ENCODE data around the gene OR51M1. TPM values are rescaled to one million over a fixed set of nuclear protein-coding genes. Genes with fewer than 3 reads are reported as not detected.

Gene OR51M1
- total RNA-seq, 2 donors from 2014 or later: not detected

GRCh38 chr11:5423131-5423530 is 39.5 kb downstream of the OR51M1 start:
- Mint-ChIP-seq H3K27ac (no peak overlapping the region), H3K4me1 (ENCODE audit: low read depth) (no peaks in the 10 kb centered on the region), H3K27me3 (ENCODE audit: low read depth) (peaks cover 14% of the 10 kb centered on the region), H3K9me3 (no peaks in the 10 kb centered on the region), H3K4me3 (no peak overlapping the region), H3K36me3 (ENCODE audit: insufficient read depth in 2 of 2) (no peaks in the 10 kb centered on the region)
- no peak for DNase-seq
- ATAC-seq (replicated peaks in 1 of 2): no peak

- ATAC-seq (replicated peaks in 1 of 2) (no peak), DNase-seq (no peak)
- no peak within 1 kb of the TSS for H3K27ac Mint-ChIP-seq
- no peaks in the 10 kb centered on the region for H3K36me3 Mint-ChIP-seq (ENCODE audit: insufficient read depth in 2 of 2)
- H3K4me3 Mint-ChIP-seq: no peak within 1 kb of the TSS
- no peaks in the 10 kb centered on the region for H3K4me1 Mint-ChIP-seq (ENCODE audit: low read depth)
- peaks cover 15% of the 10 kb centered on the region for H3K27me3 Mint-ChIP-seq (ENCODE audit: low read depth)
- no peaks in the 10 kb centered on the region for H3K9me3 Mint-ChIP-seq
Observed at GRCh38 chr11:5441414-5441813, 57.8 kb downstream of the OR51M1 start, which contains the start of gene OR51I1. OR51I1 (minus strand) TSS chr11:5441514; CDS start chr11:5441514, 0 bp downstream.

Other genes with a start within 250 kb of the OR51M1 start
- gene OR52A5, start 245.5 kb upstream of the OR51M1 start, total RNA-seq: not detected
- not detected for gene OR52A1, start 229.1 kb upstream of the OR51M1 start, total RNA-seq
- not detected for gene OR51V1, start 183.1 kb upstream of the OR51M1 start, total RNA-seq
- gene HBB, start 156.7 kb upstream of the OR51M1 start, total RNA-seq: not detected
- under 1 TPM in 1 of 2 donors, not detected in 1; 0.46 TPM for gene HBD, start 149.3 kb upstream of the OR51M1 start, total RNA-seq
- gene HBG1, start 134.0 kb upstream of the OR51M1 start, total RNA-seq: not detected
- gene HBG2, start 129.0 kb upstream of the OR51M1 start, total RNA-seq: not detected
- gene HBE1, start 113.9 kb upstream of the OR51M1 start, total RNA-seq: not detected
- not detected for gene OR51B4, start 81.9 kb upstream of the OR51M1 start, total RNA-seq
- gene OR51B2, start 59.5 kb upstream of the OR51M1 start, total RNA-seq: not detected
- gene OR51B5, start 40.3 kb upstream of the OR51M1 start, total RNA-seq: under 1 TPM in 1 of 2 donors, not detected in 1; 0.30 TPM
- gene OR51B6, start 32.3 kb upstream of the OR51M1 start, total RNA-seq: not detected
- not detected for gene OR51Q1, start 38.3 kb downstream of the OR51M1 start, total RNA-seq
- not detected for gene OR51I1, start 57.7 kb downstream of the OR51M1 start, total RNA-seq
- not detected for gene OR51I2, start 65.5 kb downstream of the OR51M1 start, total RNA-seq
- gene OR52D1, start 104.9 kb downstream of the OR51M1 start, total RNA-seq: not detected
- gene UBQLN3, start 126.1 kb downstream of the OR51M1 start, total RNA-seq: not detected
- gene UBQLNL, start 132.9 kb downstream of the OR51M1 start, total RNA-seq: under 1 TPM in 1 of 2 donors, not detected in 1; 0.30 TPM
- gene OR52H1, start 164.7 kb downstream of the OR51M1 start, total RNA-seq: not detected
- gene OR52B6, start 197.1 kb downstream of the OR51M1 start, total RNA-seq: not detected
- gene TRIM6, start 212.8 kb downstream of the OR51M1 start, total RNA-seq: 1 to 10 TPM in 1 of 2 donors, not detected in 1; 1.6 TPM
- 10 to 100 TPM in 1 of 2 donors, 1 to 10 TPM in 1; 9.0 to 10.7 TPM for gene TRIM34, start 241.2 kb downstream of the OR51M1 start, total RNA-seq

Measured in activated T-cell treated with anti-CD3 and anti-CD28 coated beads, Interleukin-2, amount 50 U/mL, for 72 hours (primary cell).